ENCODE data around the gene MYADM.

The MYADM gene

GRCh38 chr19:53894707-53895106 is 27.0 kb downstream of the MYADM start:
- no peak for DNase-seq (ENCODE audit: extremely low spot score)
- ChIA-PET POLR2A (no interaction called here), CTCF (no interaction called here)
- no peak for TF ChIP-seq ELF4 (IDR thresholded peaks at IDR 0.05)
- no peak for TF ChIP-seq ARNT (IDR thresholded peaks at IDR 0.05)
- TF ChIP-seq CTBP1 (IDR thresholded peaks at IDR 0.05; ENCODE audit: borderline replicate concordance) = no peak
- TF ChIP-seq ZNF384 (IDR thresholded peaks at IDR 0.05) = no peak
- no peak for TF ChIP-seq FOXA1 (IDR thresholded peaks at IDR 0.05)
- no peak for TF ChIP-seq SP1 (IDR thresholded peaks at IDR 0.05)
- TF ChIP-seq HDGF (IDR thresholded peaks at IDR 0.05; ENCODE audit: borderline replicate concordance) = no peak
- TF ChIP-seq NFRKB (IDR thresholded peaks at IDR 0.05) = no peak
- TF ChIP-seq LEF1 (IDR thresholded peaks at IDR 0.05; ENCODE audit: borderline replicate concordance) = no peak
- TF ChIP-seq SUZ12 (IDR thresholded peaks at IDR 0.05) = no peak

GRCh38 chr19:53896682-53897081 is 29.0 kb downstream of the MYADM start:
- DNase-seq (ENCODE audit: extremely low spot score) = no peak
- ChIA-PET CTCF (no interaction called here), POLR2A (no interaction called here)
- TF ChIP-seq HDGF (IDR thresholded peaks at IDR 0.05; ENCODE audit: borderline replicate concordance) = no peak
- no peak for TF ChIP-seq ELF4 (IDR thresholded peaks at IDR 0.05)
- TF ChIP-seq BHLHE40 (IDR thresholded peaks at IDR 0.05; ENCODE audit: borderline replicate concordance) = no peak
- no peak for TF ChIP-seq NFRKB (IDR thresholded peaks at IDR 0.05)
- no peak for TF ChIP-seq CTBP1 (IDR thresholded peaks at IDR 0.05; ENCODE audit: borderline replicate concordance)
- TF ChIP-seq SP1 (IDR thresholded peaks at IDR 0.05) = no peak
- no peak for TF ChIP-seq ARNT (IDR thresholded peaks at IDR 0.05)
- TF ChIP-seq FOXM1 (IDR thresholded peaks at IDR 0.05; ENCODE audit: borderline replicate concordance) = no peak
- TF ChIP-seq LEF1 (IDR thresholded peaks at IDR 0.05; ENCODE audit: borderline replicate concordance) = no peak
- TF ChIP-seq SUZ12 (IDR thresholded peaks at IDR 0.05) = no peak
- TF ChIP-seq L3MBTL2 (conservative IDR thresholded peaks at IDR 0.05) = no peak
- TF ChIP-seq ZNF384 (IDR thresholded peaks at IDR 0.05) = no peak
- no peak for TF ChIP-seq FOXK2 (IDR thresholded peaks at IDR 0.05)
- no peak for TF ChIP-seq PKNOX1 (IDR thresholded peaks at IDR 0.05)
- no peak for TF ChIP-seq TARDBP (IDR thresholded peaks at IDR 0.05)
- no peak for TF ChIP-seq FOXA1 (IDR thresholded peaks at IDR 0.05)

GRCh38 chr19:53897459-53897858 is 29.8 kb downstream of the MYADM start:
- TF ChIP-seq ELF4 (IDR thresholded peaks at IDR 0.05) (no peak), SP1 (IDR thresholded peaks at IDR 0.05) (no peak), FOXK2 (IDR thresholded peaks at IDR 0.05) (no peak), FOXA1 (IDR thresholded peaks at IDR 0.05) (no peak), LEF1 (IDR thresholded peaks at IDR 0.05; ENCODE audit: borderline replicate concordance) (no peak), NFRKB (IDR thresholded peaks at IDR 0.05) (no peak), L3MBTL2 (conservative IDR thresholded peaks at IDR 0.05) (no peak), BHLHE40 (IDR thresholded peaks at IDR 0.05; ENCODE audit: borderline replicate concordance) (no peak), ZNF384 (IDR thresholded peaks at IDR 0.05) (no peak), CTBP1 (IDR thresholded peaks at IDR 0.05; ENCODE audit: borderline replicate concordance) (no peak), PKNOX1 (IDR thresholded peaks at IDR 0.05) (no peak), FOXM1 (IDR thresholded peaks at IDR 0.05; ENCODE audit: borderline replicate concordance) (no peak), TARDBP (IDR thresholded peaks at IDR 0.05) (no peak), HDGF (IDR thresholded peaks at IDR 0.05; ENCODE audit: borderline replicate concordance) (no peak), ARNT (IDR thresholded peaks at IDR 0.05) (no peak), SUZ12 (IDR thresholded peaks at IDR 0.05) (no peak)
- POLR2A ChIA-PET = no interaction called here
- CTCF ChIA-PET = no interaction called here
- no peak for DNase-seq (ENCODE audit: extremely low spot score)

- CTCF ChIA-PET = interaction anchor here (0.9 kb wide), 1 partner anchor 137 kb away, joined by 4 read pairs; no protein-coding TSS in a partner anchor
- DNase-seq (ENCODE audit: extremely low spot score) = no peak
- POLR2A ChIA-PET = interaction anchor here (0.9 kb wide), 1 partner anchor 82 kb away, joined by 3 read pairs; no protein-coding TSS in a partner anchor
- no peak for TF ChIP-seq LEF1 (IDR thresholded peaks at IDR 0.05; ENCODE audit: borderline replicate concordance)
- no peak for TF ChIP-seq NFRKB (IDR thresholded peaks at IDR 0.05)
- no peak for TF ChIP-seq TARDBP (IDR thresholded peaks at IDR 0.05)
- no peak for TF ChIP-seq L3MBTL2 (conservative IDR thresholded peaks at IDR 0.05)
- TF ChIP-seq CTBP1 (IDR thresholded peaks at IDR 0.05; ENCODE audit: borderline replicate concordance) = no peak
- TF ChIP-seq BHLHE40 (IDR thresholded peaks at IDR 0.05; ENCODE audit: borderline replicate concordance) = no peak
These were observed 30.5 kb downstream of the MYADM start for GRCh38 chr19:53898166-53898565.

DNA sequence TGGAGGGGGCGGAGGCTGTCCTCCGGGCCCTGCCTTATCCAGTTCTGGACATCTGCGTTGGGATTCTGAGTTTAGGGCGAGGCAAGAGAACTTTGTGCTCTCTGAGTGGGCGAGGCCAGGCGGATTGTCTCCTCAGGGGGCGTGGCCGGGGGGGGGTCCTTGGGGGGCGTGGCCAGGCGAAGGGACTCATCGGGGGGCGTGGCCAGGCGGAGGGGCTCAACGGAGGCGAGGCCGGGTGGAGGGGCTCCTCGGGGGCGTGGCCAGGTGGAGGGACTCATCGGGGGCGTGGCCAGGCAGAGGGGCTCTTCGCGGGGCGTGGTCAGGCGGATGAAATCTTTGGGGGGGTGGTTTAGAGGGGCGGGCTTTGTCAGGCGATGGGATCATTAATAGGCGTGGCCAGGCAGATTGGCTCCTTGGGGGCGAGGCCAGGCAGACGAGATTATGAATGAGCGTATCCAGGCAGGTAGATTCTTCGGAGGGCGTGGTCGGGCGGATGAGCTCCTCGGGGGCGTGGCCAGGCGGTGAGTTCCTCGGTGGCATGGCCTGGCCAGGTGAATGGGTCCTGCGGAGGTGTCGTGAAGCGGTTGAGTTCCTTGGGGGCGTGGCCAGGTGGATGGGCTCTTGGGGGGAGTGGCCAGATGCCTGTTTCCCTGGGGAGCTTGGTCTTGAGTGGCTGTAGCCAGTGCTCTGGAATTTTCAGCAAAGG is 31.1 kb downstream of the MYADM start:
- peak; percentile 88 for DNase-seq (ENCODE audit: extremely low spot score)
- CTCF ChIA-PET = interaction anchor here (0.7 to 1.2 kb wide), 3 partner anchors 13 to 137 kb away, joined by 3 to 11 read pairs (median 4); no protein-coding TSS in a partner anchor
- POLR2A ChIA-PET = interaction anchor here (0.9 kb wide), 1 partner anchor 82 kb away, joined by 3 read pairs; no protein-coding TSS in a partner anchor
- TF ChIP-seq PKNOX1 (IDR thresholded peaks at IDR 0.05) (no peak), ZNF384 (IDR thresholded peaks at IDR 0.05) (no peak), ARNT (IDR thresholded peaks at IDR 0.05) (no peak), SUZ12 (IDR thresholded peaks at IDR 0.05) (no peak), FOXA1 (IDR thresholded peaks at IDR 0.05) (no peak)

DNA sequence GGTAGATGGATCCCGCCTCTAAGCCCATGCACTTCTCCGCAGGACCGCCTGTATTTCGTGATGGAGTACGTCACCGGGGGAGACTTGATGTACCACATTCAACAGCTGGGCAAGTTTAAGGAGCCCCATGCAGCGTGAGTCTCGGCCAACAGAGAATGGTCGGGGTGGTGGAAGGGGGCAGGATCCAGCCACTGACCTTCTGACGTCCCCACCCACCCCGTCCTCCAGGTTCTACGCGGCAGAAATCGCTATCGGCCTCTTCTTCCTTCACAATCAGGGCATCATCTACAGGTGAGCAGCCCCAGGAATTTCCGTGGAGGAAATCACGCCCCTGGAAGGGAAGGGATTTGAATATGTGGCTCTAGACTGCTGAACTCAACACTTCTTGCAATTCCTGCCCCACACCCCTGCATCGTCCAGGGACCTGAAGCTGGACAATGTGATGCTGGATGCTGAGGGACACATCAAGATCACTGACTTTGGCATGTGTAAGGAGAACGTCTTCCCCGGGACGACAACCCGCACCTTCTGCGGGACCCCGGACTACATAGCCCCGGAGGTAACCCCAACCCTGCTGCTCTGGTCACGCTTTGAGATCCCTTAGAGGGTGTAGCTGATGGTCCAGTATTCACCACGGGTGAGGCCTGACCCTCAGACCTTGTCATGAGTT is 32.6 kb downstream of the MYADM start:
- no peak for DNase-seq (ENCODE audit: extremely low spot score)
- CTCF ChIA-PET = interaction anchor here (1.0 kb wide), 1 partner anchor 12 kb away, joined by 4 read pairs; no protein-coding TSS in a partner anchor
- no peak for TF ChIP-seq ELF4 (IDR thresholded peaks at IDR 0.05)
- TF ChIP-seq SUZ12 (IDR thresholded peaks at IDR 0.05) = no peak
- no peak for TF ChIP-seq TARDBP (IDR thresholded peaks at IDR 0.05)
- no peak for TF ChIP-seq HDGF (IDR thresholded peaks at IDR 0.05; ENCODE audit: borderline replicate concordance)
- TF ChIP-seq FOXK2 (IDR thresholded peaks at IDR 0.05) = no peak
- no peak for TF ChIP-seq CTBP1 (IDR thresholded peaks at IDR 0.05; ENCODE audit: borderline replicate concordance)
- no peak for TF ChIP-seq ZNF384 (IDR thresholded peaks at IDR 0.05)
- no peak for TF ChIP-seq BHLHE40 (IDR thresholded peaks at IDR 0.05; ENCODE audit: borderline replicate concordance)
- no peak for TF ChIP-seq L3MBTL2 (conservative IDR thresholded peaks at IDR 0.05)
- TF ChIP-seq ARNT (IDR thresholded peaks at IDR 0.05) = no peak
- POLR2A ChIA-PET = no interaction called here

Data from HEK293T (cell line).